Esophagus muscularis mucosa (tissue), 4 donors: ENCODE measurements around the gene KPTN. TPM values are rescaled to one million over a fixed set of nuclear protein-coding genes. Genes with fewer than 3 reads are reported as not detected.

Experiments used
- DNase-seq: peaks from one replicate; pipeline ENCODE4 v3.0.0-alpha.2; 2017; ENCODE audit errors: extremely low spot score
- H3K27ac ChIP-seq, 4 donors: fragments of 200-600 bp; sonication (generic); replicated peaks in 1 of 4; 1 replicate in 3 of 4; 2 replicates in 1 of 4; pipeline ENCODE4 v1.5.1; 2016 to 2019; ENCODE audit warnings: mild to moderate bottlenecking in 1 of 4
- H3K27me3 ChIP-seq, 4 donors: fragments of 200-600 bp; sonication (generic); one replicate each; pipeline versions ENCODE4 v1.5.1 to v1.6.0; 2016 to 2019
- H3K36me3 ChIP-seq, 4 donors: fragments of 200-600 bp; sonication (generic); one replicate each; pipeline ENCODE4 v1.5.1; 2016 to 2019
- H3K4me1 ChIP-seq, 4 donors: fragments of 200-600 bp; sonication (generic); one replicate each; pipeline ENCODE4 v1.5.1; 2016 to 2019
- H3K4me3 ChIP-seq, 4 donors: fragments of 200-600 bp; sonication (generic); 1 replicate in 2 of 4; 2 replicates in 2 of 4; pipeline ENCODE4 v1.5.1; 2016 to 2019; ENCODE audit warnings: mild to moderate bottlenecking in 4 of 4, moderate library complexity in 1 of 4
- H3K9me3 ChIP-seq, 4 donors: fragments of 200-600 bp; sonication (generic); 1 replicate in 3 of 4; 2 replicates in 1 of 4; pipeline ENCODE4 v1.5.1; 2016 to 2019
- EP300 ChIP-seq: sonication (generic); formaldehyde crosslinking; IDR thresholded peaks from one replicate; pipeline ENCODE4 v1.6.1; 2017; ENCODE audit warnings: antibody characterized with exemption
- POLR2A ChIP-seq: fragments of 450-650 bp; IDR thresholded peaks from one replicate; pipeline ENCODE4 v1.6.1; 2017; ENCODE audit warnings: antibody characterized with exemption, moderate library complexity, mild to moderate bottlenecking, low read depth
- POLR2AphosphoS5 ChIP-seq, 2 donors: sonication (generic); formaldehyde crosslinking; IDR thresholded peaks; one replicate each; pipeline ENCODE4 v1.6.1; 2017; ENCODE audit warnings: antibody characterized with exemption in 2 of 2
- WGBS: methylation state at CpG from one replicate; pipeline ENCODE4 v1.1.5; 2018; 5-methylcytosine and 5-hydroxymethylcytosine counted together
- intact Hi-C: fragments of 100-400 bp; cut with DNase I; formaldehyde crosslinking; loops from one replicate; pipeline ENCODE4 v1.15.1; 2023
- total RNA-seq, 4 donors: library from RNA; depleted of rRNA; stranded (reverse); fragments of >200 nt; gene quantifications; one replicate each; pipeline versions ENCODE4 v1.1.0 to v1.2.1, GENCODE V29; 2016
- TF ChIP-seq, protein P1 (sequence below), 3 experiments: fragments of 200-600 bp in 2 of 3; fragments of 450-650 bp in 1 of 3; sonication (generic) in 2 of 3; IDR thresholded peaks; one replicate each; pipeline ENCODE4 v1.5.1; 2017 to 2019; ENCODE audit warnings: antibody characterized with exemption in 3 of 3, mild to moderate bottlenecking in 2 of 3, moderate library complexity in 1 of 3

KPTN gene
- total RNA-seq, 4 donors from 2014 or later = 2.3 to 9.4 (median 5.2) TPM

DNA sequence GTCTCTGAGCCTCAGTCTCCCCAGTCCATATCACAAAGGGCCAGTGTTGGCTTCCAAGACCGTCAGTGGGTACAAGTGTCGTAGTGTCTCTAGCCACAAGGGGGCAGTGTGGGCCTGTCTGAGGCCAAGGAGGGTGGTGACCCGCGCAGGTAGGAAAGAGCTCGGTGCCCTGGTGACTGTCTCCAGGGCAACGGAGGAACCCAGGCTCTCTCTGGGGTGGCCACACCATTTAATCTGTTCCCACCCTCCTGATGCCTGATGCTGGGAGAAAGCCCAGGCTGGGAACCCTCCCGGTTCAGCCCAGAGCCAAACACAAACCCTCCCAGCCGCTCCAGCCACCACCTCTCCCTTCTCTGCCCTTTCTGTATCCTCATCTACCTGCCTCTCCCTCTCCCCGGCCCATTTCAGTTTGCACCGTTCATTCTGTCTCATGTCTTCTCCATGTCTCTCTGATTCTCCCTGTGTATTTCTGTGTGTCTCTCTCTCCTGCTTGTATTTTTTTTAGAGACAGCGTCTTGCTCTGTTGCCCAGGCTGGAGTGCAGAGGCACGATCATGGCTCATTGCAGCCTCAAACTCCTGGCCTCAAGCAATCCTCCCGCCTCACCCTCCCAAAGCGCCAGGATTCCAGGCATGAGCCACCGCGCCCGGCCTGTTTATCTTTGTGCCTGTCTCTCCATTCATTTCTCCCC is 47.2 kb downstream of the KPTN start:
- intact Hi-C loops = loop anchor here (1.0 to 10.0 kb wide), 5 partner anchors 45 to 348 kb away; partner anchors contain the start of gene KPTN
- peaks cover 0 to 10% (median 6%) of the 10 kb centered on the region in 4 donors for H3K4me1 ChIP-seq
- H3K9me3 ChIP-seq = no peaks in the 10 kb centered on the region
- H3K27me3 ChIP-seq = peaks cover 0 to 54% (median 0%) of the 10 kb centered on the region in 4 donors
- TF ChIP-seq POLR2AphosphoS5 (IDR thresholded peaks at IDR 0.05) = peak in 1 of 2 donors; percentile 37
- TF ChIP-seq POLR2A = no peak
- no peak for TF ChIP-seq EP300
- TF ChIP-seq, protein P1, sequence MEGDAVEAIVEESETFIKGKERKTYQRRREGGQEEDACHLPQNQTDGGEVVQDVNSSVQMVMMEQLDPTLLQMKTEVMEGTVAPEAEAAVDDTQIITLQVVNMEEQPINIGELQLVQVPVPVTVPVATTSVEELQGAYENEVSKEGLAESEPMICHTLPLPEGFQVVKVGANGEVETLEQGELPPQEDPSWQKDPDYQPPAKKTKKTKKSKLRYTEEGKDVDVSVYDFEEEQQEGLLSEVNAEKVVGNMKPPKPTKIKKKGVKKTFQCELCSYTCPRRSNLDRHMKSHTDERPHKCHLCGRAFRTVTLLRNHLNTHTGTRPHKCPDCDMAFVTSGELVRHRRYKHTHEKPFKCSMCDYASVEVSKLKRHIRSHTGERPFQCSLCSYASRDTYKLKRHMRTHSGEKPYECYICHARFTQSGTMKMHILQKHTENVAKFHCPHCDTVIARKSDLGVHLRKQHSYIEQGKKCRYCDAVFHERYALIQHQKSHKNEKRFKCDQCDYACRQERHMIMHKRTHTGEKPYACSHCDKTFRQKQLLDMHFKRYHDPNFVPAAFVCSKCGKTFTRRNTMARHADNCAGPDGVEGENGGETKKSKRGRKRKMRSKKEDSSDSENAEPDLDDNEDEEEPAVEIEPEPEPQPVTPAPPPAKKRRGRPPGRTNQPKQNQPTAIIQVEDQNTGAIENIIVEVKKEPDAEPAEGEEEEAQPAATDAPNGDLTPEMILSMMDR (IDR thresholded peaks at IDR 0.05) = peak; percentile 84 to 94 (median 89)
- WGBS = 52% methylated on average over 11 of the region's 17 CpGs
- no peak overlapping the region for H3K4me3 ChIP-seq
- peak; percentile 94 for DNase-seq
- H3K36me3 ChIP-seq = no peaks in the 10 kb centered on the region
- no peak overlapping the region for H3K27ac ChIP-seq

- intact Hi-C loops = loop anchor here (1.0 to 10.0 kb wide), 5 partner anchors 46 to 349 kb away; partner anchors contain the start of gene KPTN
- Histone ChIP-seq H3K9me3 (no peaks in the 10 kb centered on the region), H3K36me3 (no peaks in the 10 kb centered on the region), H3K4me1 (peaks cover 0 to 10% (median 6%) of the 10 kb centered on the region in 4 donors), H3K27me3 (peaks cover 0 to 60% (median 1%) of the 10 kb centered on the region in 4 donors), H3K27ac (no peak overlapping the region), H3K4me3 (no peak overlapping the region)
- WGBS = 80% methylated on average over 6 of the region's 6 CpGs
- TF ChIP-seq POLR2A (no peak), POLR2AphosphoS5 (IDR thresholded peaks at IDR 0.05) (no peak), EP300 (no peak)
- TF ChIP-seq, protein P1 (IDR thresholded peaks at IDR 0.05) = no peak
- no peak for DNase-seq
Observed at GRCh38 chr19:47435883-47436417, 48.1 kb downstream of the KPTN start.

DNA sequence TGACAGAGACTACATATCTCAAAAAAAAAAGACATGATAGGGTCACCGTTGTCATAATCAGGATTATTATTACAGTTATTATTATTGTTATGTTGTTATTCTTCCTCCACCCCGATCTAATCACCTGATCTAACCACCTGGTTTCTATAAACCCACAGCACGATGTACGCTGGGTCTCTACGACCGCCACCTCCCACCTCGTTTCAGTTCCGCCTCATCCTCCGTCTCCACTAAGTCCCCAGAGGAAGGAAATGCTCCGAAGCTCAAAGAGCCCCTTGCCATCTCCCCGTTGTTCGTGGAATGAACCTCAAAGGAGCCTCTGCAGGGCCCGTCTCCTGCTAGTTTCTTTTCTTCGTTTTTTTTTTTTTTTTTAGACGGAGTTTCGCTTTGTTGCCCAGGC is 48.8 kb downstream of the KPTN start:
- H3K36me3 ChIP-seq = no peaks in the 10 kb centered on the region
- TF ChIP-seq POLR2AphosphoS5 (IDR thresholded peaks at IDR 0.05) (no peak), POLR2A (no peak)
- TF ChIP-seq, protein P1 (IDR thresholded peaks at IDR 0.05) = no peak
- H3K9me3 ChIP-seq = no peaks in the 10 kb centered on the region
- intact Hi-C loops = loop anchor here (5.0 to 10.0 kb wide), 3 partner anchors 47 to 350 kb away; partner anchors contain the start of gene KPTN
- no peak overlapping the region for H3K4me3 ChIP-seq
- 64% methylated on average over 16 of the region's 16 CpGs for WGBS
- H3K27ac ChIP-seq = no peak overlapping the region
- DNase-seq = no peak
- H3K4me1 ChIP-seq = peaks cover 4 to 15% (median 12%) of the 10 kb centered on the region in 4 donors
- peaks cover 3 to 68% (median 8%) of the 10 kb centered on the region in 4 donors for H3K27me3 ChIP-seq

DNA sequence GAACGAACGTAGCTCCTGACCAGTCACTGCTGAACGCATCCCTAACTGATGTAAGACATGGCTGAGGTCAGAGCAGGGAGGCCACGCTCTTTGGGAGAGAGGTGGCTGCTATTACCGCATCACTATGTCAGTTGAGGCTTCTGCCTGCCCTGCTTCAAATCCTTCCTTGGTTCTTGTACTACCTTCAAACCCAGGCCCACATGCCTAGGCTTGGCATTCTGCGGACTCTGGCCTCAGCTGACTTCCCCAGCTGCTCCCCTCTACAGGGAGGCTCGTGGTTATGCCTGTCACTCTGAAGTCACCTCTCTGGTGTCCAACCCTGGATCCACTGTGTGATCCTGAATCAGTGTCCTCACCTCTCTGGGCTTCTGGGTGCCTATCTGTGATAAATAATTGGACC is 49.9 kb downstream of the KPTN start:
- Histone ChIP-seq H3K4me3 (no peak overlapping the region), H3K27ac (no peak overlapping the region), H3K4me1 (peaks cover 11 to 24% (median 22%) of the 10 kb centered on the region in 4 donors), H3K27me3 (peaks cover 5 to 79% (median 14%) of the 10 kb centered on the region in 4 donors), H3K9me3 (no peaks in the 10 kb centered on the region), H3K36me3 (no peaks in the 10 kb centered on the region)
- 80% methylated on average over 7 of the region's 7 CpGs for WGBS
- intact Hi-C loops = loop anchor here (10.0 kb wide), 2 partner anchors 161 to 351 kb away; no protein-coding TSS in a partner anchor
- TF ChIP-seq POLR2A (no peak), POLR2AphosphoS5 (IDR thresholded peaks at IDR 0.05) (no peak), EP300 (no peak)
- TF ChIP-seq, protein P1 (IDR thresholded peaks at IDR 0.05) = no peak
- DNase-seq = no peak
